HG02588 (cell line): ENCODE data around the gene ACSL5.
A peak's percentile ranks its signal among the peaks of the same experiment; 100 is the strongest.
"Not testable (repeated sequence)": the region's sequence is repeated elsewhere in the genome, so short reads cannot be mapped to it uniquely, and the experiment has no call there.

Experiments used
- ATAC-seq: cut with Tn5 transposase; IDR thresholded peaks from one replicate; pipeline ENCODE4 v1.9.1; 2021; ENCODE audit warnings: mild to moderate bottlenecking, moderate library complexity; ENCODE audit not compliant: unreplicated experiment

Gene ACSL5

DNA sequence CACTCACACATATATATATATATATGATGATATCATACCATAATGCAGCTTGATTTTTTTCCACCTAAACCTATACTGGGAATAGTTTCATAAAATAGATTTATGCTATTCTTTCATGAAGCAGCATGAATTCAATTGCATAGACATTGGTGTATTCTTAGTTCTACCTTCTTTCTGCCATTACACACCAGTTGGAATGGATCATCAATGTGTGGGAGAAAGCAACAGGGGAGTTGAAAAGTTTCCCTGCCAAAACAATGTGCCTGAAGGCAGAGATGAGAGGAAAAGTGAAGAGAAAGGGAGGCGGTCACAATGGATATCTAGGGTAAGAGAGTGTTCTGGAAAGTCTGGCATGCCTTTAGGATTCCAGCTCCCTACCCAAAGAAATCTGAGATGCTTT, 25.2 kb upstream of the ACSL5 start:
- ATAC-seq, result no peak

DNA sequence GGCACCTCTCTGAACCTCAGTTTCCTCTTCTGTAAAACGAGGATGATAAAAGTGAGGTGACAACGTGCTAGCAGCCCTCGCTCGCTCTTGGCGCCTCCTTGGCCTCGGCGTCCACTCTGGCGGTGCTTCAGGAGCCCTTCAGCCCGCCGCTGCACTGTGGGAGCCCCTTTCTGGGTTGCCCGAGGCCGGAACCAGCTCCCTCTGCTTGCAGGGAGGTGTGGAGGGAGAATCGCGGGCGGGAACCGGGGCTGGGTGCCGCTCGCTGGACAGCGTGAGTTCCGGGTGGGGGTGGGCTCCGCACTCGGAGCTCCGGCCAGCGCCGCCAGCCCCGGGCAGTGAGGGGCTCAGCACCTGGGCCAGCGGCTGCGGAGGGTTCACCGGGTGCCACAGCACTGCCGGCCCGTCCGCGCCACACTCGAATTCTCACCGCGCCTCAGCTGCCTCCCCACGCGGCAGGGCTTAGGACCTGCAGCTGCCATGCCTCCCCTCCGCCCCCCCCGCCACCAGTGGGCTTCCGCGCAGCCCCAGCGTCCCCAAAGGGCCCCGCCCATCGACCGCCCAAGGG, 24.3 kb upstream of the ACSL5 start:
- ATAC-seq, result no peak

DNA sequence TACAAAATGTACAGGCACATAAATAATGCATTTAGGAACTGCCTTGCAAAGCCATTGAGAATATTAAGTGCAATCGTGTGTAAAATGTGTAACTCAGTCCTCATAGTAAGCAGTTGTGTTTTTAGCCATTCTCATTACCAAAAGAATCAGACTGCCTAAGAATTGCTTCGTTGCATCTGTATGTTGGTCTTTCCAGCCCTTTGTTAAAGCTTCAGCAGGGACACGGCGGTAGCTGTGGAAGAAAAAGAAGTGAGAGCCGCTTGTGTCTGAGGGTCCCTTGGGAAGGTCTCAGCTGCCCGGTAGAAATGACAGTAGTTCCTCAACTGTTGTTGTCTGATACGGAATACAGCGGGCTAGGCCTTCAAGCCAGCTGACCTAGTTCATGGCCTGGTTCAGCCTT, 22.8 kb upstream of the ACSL5 start:
- no peak for ATAC-seq

DNA sequence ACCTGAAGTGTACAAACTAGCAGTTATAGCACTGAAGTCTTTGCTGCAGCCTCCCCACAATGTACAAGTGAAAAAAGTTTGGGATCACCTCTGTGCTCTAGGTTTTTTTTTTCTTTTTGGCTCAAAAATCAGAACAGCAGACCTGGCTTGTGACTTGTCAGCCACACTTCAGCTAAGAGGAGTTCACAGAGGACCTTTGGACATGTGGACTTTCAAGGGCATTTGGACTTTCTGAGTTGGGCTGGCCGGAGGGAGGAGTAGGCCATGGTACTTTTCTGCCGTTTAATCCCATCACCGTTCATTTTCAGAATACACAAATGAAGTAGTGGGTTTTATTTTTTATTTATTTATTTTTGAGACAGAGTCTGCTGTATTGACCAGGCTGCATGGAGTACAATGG, 21.9 kb upstream of the ACSL5 start:
- no peak for ATAC-seq

DNA sequence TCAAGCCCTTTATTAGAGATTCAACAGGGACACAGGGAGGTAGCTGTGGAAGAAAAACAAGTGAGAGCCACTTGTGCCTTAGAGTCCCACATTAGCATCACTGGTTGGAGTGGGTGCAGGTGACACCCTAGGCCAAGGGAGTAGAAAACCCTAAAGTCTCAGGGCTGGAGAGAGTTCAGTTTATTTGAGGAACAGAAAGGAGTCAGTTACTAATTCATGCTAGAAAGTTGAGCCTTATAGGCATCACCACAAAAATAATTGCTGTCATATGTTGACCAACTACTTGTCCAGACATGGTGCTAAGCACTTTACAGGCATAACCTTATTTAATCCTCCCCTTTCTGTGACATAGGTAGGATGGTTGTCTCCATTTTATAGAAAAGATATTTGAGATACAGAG, 20.9 kb upstream of the ACSL5 start:
- ATAC-seq, result no peak

DNA sequence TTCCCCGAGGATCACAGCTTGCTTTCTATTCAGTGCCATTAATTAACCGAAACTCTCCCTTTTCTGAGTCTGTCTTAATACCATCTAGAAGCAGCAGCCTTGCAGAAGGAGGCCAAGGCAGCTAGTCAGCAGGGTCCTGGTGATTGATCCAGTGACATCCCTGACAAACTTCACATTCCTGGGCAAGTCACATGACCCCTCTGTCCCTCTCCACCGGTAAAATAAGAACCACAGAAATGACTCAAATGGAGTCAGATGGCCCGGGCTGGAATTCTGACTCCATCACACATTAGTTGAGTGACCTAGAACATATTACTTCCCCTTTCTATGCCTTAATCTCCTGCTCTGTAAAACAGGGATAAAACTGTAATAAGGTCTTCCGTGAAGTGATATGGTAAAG, 17.2 kb upstream of the ACSL5 start:
- no peak for ATAC-seq

DNA sequence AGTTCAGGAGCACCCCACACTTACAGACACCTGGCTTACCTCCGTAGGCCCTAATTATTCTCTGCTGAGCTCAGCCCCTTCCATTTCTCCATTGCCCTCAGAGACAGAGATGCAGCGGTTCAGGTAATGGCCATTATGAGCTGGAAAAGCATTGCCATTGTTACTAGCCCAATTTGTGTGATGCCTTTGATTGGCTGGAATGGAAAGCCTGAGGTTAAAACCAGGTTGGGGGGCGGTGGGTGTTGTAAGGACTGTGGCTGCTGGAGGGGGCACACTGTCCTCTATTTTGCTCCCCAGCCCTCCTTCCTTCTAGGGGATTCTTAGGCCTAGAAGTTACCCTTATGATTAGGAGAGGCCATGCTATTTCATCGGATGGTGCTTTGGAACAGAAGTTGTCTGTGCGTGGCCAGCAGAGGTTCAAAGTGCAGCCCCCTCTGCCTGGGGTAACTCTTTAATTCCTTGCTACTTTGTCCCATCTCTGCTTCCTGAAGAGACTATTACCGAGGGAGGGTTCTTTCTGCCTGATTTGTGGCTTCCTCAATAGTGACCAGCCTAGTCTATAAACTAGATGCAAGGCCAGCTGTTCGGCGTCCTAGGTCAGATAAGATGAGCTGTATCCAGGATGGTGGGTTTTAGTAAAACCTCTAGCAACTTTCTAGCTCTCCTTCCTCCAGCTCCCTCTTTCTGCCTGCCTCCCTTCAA, 14.2 kb upstream of the ACSL5 start:
- ATAC-seq, result no peak

DNA sequence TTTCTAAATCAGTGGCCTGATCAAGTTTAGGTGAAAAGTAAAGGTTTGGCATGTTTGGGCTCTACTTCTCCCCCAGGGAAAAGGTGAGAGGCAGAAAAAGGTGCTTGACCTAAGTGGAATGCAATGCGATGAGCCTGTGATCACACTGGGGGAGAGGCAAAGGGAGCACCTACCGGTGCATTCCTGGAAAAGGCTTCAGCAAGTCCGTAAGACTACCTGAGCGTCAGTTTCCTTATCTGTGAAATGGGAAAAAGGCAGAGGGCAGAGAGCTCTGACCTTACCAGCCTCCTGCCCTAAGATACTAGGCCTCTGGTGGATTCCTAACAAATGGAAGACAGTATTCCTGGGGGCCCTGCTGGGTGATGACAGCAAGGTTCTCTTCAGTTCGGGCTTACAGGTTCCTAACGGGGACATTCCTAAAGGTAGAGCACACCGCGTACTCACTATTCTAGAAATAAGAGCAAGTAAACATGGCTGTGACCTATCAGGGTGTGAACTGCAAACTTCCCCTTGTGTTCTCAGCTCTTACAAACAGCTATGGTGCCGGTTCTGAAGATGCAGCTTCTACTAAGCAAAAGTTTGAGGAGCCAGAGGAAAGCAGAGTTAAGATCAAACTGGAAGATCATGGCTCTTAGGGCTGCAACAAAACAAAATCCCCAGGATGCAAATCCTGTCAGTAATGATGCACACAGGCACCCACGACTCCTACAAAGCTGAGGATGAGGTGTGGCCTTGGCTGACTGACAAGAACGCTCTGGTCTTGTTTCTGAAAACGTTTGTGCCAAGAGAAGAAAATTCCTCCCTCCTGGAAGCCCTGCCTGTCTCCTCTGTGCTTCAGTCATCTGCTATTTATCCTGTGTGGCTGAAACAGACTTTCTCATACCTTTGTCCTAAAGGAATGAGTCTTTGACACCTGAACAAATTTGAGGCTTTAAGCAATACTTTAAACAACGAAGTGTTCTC, 13.3 kb upstream of the ACSL5 start:
- ATAC-seq, result no peak

DNA sequence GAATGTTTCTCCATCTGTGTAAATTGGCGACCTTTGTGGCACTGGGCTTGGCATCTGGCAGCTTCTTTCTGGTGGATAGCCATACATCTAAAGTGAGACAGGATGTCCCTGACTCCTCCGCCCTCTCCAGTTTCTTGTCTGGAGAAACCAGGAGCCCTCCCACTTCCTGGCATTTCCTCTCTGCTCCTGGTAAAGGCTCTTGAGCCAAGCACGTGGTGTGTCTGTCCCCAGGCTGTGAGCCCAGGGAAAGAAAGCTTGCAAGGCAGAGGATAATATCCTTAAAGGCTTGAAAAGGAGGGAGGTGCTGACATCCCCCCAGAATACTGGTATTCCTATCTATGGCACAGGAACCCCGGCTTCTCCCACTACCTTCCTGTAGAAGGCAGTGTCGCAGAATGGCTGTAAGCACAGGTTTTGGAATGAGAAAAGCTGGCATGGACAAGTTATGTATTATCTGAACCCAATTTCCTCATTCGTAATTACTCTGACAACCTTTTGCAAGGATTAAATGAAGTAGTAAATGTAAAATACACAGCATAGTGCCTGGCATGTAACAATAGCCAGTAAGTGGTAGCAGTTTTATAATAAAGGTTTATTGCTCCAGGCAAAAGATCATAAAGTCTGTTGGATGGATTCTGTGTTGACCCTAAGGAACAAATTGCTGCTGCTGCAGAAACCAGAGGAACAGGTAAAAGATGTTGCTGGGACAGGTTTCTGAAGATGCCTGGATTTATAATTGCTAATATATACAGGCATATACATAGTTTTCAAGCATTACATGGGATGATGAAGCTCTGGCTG, 11.8 kb upstream of the ACSL5 start:
- ATAC-seq, result no peak

DNA sequence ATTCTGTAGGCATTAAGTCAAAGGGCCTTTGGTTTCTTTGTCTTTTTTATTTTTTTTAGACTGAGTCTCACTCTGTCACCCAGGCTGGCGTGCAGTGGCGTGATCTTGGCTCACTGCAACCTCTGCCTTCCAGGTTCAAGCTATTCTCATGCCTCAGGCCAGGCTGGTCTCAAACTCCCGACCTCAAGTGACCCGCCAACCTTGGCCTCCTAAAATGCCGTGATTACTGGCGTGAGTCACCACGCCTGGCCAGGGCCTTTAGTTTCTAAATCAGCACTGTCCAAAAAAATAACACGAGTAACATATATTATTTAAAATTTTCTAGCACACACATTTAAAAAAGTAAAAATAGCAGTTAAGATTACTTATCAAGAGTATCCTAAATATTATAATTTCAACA, 11.1 kb upstream of the ACSL5 start:
- ATAC-seq, result no peak

DNA sequence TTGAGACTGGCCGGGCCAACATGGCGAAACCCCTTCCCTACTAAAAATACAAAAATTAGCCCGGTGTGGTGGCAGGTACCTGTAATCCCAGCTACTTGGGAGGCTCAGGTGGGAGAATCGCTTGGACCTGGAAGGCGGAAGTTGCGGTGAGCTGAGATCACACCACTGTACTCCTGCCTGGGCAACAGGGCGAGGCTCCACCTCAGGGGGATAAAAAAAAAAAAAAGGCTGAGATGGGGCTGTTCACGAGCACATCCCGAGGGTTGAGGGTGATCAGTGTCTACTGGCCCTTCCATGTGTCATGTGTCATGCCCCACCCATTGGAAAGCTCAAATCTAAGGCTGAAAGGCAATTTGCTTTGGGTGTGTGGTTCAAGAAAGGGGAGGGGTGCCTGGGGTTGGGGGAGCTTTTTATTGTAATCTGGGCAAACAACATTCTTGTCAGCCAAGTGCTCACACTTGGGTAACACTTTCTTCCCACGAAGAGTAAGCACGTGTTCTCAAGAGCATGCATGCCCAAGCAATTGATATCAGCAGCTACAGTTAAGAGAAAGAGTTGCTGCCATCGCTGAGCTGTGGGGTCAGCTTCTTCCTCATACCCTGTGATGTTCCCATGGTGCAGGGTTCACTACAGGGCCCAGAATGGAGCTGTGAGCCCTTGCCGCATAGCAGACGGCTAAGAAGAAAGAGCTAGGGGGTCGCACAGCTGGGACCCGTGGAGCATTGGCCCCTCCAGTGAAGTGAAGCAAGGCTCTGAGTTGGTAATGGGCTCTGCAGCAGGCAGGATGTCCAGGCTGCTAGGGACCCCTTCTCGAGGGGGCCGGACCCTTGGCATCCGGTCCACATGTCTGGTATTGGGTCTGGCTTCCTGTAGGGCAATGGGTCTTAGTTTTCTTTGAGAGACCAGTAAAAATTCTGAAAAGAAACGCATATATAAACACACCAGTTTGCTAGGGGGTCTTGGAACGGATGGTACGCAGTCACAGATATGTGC, 9.9 kb upstream of the ACSL5 start:
- no peak for ATAC-seq

DNA sequence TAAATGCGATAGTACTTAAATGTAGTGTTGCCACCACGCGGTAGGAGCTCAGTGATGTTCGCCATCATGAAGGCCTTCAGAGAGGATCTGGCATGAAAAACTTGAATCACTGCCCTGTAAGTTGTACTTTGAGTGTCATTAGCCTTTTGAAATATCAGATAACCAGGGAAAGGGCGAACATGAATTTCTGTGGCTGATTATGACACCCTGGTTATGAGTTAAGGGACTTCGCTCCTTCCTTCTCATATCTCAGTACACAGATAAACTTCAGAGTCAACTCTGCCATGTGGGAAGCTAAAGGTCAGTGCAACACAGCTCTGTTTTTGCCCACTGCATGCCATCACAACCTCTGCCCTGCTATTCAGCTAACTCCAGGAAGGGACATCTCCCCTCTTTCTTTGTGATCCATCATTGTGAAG, 8.9 kb upstream of the ACSL5 start:
- no peak for ATAC-seq

DNA sequence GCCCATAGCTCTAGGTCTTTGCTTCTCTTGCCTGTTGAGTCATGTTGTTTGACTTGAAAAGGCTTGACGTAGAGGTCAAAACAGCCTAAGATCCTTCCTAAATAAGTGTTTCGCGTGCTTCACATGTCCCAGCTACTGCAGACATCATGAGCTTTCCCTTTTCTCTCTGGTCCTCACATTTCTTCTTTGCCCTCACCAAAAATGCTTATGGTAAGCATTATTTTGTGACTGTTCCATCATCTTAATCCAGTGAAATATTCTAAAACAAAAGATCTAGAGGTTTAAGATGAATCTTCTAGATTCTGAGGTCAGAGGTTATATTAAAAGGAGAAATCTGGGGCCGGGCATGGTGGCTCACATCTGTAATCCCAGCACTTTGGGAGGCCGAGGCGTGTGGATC, 8.5 kb upstream of the ACSL5 start:
- ATAC-seq, result no peak

DNA sequence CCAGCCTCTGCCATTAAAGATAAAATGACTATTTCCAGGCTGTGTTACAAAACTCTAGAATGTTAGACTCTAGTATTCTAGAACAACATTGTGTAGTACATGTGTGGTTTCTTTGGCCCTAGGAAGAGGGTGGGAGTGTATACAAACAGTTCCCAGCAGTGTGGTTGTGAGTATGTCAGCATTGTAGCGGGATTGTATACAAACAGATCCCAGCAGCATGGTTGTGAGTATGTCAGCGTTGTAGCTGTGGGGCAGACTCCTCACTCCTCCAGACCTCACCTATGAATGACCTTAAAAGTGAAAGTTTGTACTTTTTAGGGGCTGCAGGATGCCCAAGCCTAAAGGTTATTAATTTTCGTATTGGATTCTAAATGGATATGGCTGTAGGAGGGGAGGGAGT, 6.9 kb upstream of the ACSL5 start:
- ATAC-seq, result no peak

DNA sequence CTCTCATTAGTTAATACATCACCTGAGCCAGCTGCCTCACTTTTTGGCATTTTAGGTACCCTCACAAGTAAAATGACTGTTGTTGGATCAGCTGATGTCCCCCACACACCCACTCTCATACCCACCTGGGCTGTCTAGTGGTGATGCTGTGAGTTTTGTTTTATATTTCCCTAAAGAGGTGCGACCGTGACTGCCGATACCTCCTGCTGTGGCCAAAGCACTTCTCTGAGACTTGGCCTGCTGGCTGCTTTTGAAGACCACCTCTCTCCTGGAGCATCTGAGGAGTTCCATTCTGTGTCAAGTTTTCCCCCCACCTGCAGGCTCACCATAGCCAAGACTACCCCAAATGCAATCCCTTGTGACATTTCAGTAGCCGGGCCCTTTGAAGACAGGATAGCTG, 6.4 kb upstream of the ACSL5 start:
- ATAC-seq, result no peak

DNA sequence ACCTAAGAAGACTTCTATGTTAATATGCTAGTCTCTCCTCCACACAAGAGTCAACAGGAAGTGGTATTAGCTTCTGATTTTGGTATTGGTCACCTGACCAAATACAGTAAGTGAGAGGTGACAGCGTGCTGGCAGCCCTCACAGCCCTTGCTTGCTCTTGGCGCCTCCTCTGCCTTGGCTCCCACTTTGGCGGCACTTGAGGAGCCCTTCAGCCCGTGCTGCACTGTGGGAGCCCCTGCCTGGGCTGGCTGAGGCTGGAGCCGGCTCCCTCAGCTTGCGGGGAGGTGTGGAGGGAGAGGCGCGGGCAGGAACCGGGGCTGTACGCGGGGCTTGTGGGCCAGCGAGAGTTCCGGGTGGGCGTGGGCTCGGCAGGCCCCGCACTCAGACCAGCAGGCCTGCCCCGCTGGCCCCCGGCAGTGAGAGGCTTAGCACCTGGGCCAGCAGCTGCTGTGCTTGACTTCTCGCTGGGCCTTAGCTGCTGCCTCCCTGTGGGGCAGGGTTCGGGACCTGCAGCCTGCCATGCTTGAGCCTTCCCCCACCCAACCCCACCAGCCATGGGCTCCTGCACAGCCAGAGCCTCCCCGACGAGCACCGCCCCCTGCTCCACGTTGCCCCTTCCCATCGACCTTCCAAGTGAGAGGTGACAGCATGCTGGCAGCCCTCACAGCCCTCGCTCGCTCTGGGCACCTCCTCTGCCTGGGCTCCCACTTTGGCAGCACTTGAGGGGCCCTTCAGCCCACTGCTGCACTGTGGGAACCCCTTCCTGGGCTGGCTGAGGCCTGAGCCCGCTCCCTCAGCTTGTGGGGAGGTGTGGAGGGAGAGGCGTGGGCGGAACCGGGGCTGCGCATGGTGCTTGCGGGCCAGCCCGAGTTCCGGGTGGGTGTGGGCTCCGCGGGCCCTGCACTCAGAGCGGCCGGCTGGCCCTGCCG, 4.2 kb upstream of the ACSL5 start:
- ATAC-seq, result peak; percentile 88

DNA sequence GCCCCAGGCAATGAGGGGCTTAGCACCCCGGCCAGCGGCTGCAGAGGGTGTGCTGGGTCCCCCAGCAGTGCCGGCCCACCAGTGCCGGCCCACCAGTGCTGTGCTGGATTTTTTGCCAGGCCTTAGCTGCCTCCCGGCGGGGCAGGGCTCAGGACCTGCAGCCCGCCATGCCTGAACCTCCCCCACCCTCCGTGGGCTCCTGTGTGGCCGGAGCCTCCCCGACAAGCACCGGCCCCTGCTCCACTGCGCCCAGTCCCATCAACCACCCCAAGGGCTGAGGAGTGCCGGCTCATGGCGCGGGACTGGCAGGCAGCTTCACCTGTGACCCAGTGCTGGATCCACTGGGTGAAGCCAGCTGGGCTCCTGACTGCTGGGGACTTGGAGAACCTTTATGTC, 3.5 kb upstream of the ACSL5 start:
- no peak for ATAC-seq

DNA sequence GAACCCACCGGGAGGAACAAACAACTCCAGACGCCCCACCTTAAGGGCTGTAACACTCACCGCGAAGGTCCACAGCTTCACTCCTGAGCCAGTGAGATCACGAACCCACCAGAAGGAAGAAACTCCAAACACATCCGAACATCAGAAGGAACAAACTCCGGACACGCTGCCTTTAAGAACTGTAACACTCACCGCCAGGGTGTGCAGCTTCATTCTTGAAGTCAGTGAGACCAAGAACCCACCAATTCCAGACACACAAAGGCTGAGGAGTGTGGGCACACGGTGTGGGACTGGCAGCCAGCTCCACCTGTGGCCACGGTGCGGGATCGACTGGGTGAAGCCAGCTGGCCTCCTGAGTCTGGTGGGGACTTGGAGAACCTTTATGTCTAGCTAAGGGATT, 2.6 kb upstream of the ACSL5 start:
- not testable (repeated sequence) for ATAC-seq
